K562 (cell line): ENCODE data around the gene EGFR. TPM values are rescaled to one million over a fixed set of nuclear protein-coding genes. Genes with fewer than 3 reads are reported as not detected.

ENCODE experiments used
- ATAC-seq: fragments of 200-7000 bp; cut with Tn5 transposase; 3 replicates; pipeline ENCODE4 v1.9.1; 2020; ENCODE audit warnings: moderate library complexity
- BruUV-seq: library from RNA; stranded (reverse); fragments of 400-500 nt; replicated peaks from 2 replicates; lab custom pipeline; 2021; lab: Mats Ljungman, UMichigan
- CTCF ChIA-PET: fragments of 300-600 bp; formaldehyde crosslinking; extraction: SDS; loops from one replicate; lab custom pipeline; 2021; ENCODE audit warnings: low intra/inter-chr PET ratio; lab: Yijun Ruan, JAX
- POLR2A ChIA-PET: fragments of 300-600, 350-650 bp; sonication (Branson Sonifier 250); formaldehyde crosslinking; extraction: SDS; loops from one replicate; lab custom pipeline; 2021; ENCODE audit warnings: antibody characterized with exemption, inconsistent platforms; lab: Yijun Ruan, JAX
- DNase-seq, 4 experiments: peaks; one replicate each; pipeline versions ENCODE4 v3.0.0 to v3.0.0-alpha.2; 2011 to 2018; ENCODE audit warnings: low spot score in 3 of 4, mixed read lengths in 3 of 4; ENCODE audit errors: extremely low read depth in 1 of 4
- FAIRE-seq: peaks from 2 replicates; lab custom pipeline; 2011; peaks lifted over from hg19 to GRCh38; lab: Jason Lieb, UNC
- H2AFZ ChIP-seq: 2 replicates; pipeline ENCODE4 v1.6.0; 2011; ENCODE audit warnings: low read depth, low read length, control low read depth, inconsistent platforms
- H3K27ac ChIP-seq: fragments of 200-600 bp; 3 replicates; pipeline ENCODE4 v1.8.0; 2011; ENCODE audit warnings: low read depth, mild to moderate bottlenecking, control low read depth, inconsistent platforms, low read length, moderate library complexity, mixed read lengths; ENCODE audit errors: extremely low read depth
- H3K27me3 ChIP-seq, 2 experiments: fragments of 300-600 bp in 1 of 2; 2 replicates in 1 of 2; 3 replicates in 1 of 2; pipeline versions ENCODE4 v1.6.0 to v1.8.0; 2011; ENCODE audit warnings: inconsistent platforms in 2 of 2, low read length in 2 of 2, mild to moderate bottlenecking in 1 of 2, mixed read lengths in 1 of 2, moderate library complexity in 1 of 2; ENCODE audit not compliant: control insufficient read depth in 2 of 2, insufficient read depth in 2 of 2
- H3K36me3 ChIP-seq: fragments of 300-600 bp; 3 replicates; pipeline ENCODE4 v1.8.0; 2011; ENCODE audit warnings: mild to moderate bottlenecking, low read length, inconsistent platforms; ENCODE audit not compliant: control insufficient read depth, insufficient read depth
- H3K4me1 ChIP-seq, 2 experiments: fragments of 200-600 bp in 1 of 2; replicated peaks in 1 of 2; 2 replicates in 1 of 2; 3 replicates in 1 of 2; pipeline versions ENCODE4 v1.5.1 to v1.8.0; 2011; ENCODE audit warnings: inconsistent platforms in 2 of 2, low read length in 2 of 2, mild to moderate bottlenecking in 1 of 2, mixed read lengths in 1 of 2, moderate library complexity in 1 of 2; ENCODE audit not compliant: control insufficient read depth in 2 of 2, insufficient read depth in 2 of 2
- H3K4me2 ChIP-seq: 2 replicates; pipeline ENCODE4 v1.6.1; 2011; ENCODE audit warnings: low read length, control low read depth, inconsistent platforms, mixed read lengths; ENCODE audit not compliant: insufficient read depth
- H3K4me3 ChIP-seq: fragments of 200-600 bp; sonication (generic), shearing (Covaris generic); 2 replicates; pipeline ENCODE4 v1.5.1; 2016; ENCODE audit warnings: control low read depth, inconsistent platforms
- H3K79me2 ChIP-seq: fragments of 200-600 bp; 3 replicates; pipeline ENCODE4 v1.8.0; 2011; ENCODE audit warnings: low read length, inconsistent platforms; ENCODE audit not compliant: control insufficient read depth, insufficient read depth
- H3K9ac ChIP-seq, 2 experiments: 2 replicates each; pipeline versions ENCODE4 v1.6.0 to v1.6.1; 2011; ENCODE audit warnings: low read depth in 2 of 2, low read length in 2 of 2, control low read depth in 1 of 2, inconsistent platforms in 1 of 2, mild to moderate bottlenecking in 1 of 2, mixed read lengths in 1 of 2; ENCODE audit not compliant: insufficient read depth in 1 of 2
- H3K9me1 ChIP-seq: one replicate; pipeline ENCODE4 v1.6.0; 2011; ENCODE audit warnings: inconsistent platforms, mild to moderate bottlenecking, low read length, moderate library complexity; ENCODE audit not compliant: control insufficient read depth, insufficient read depth
- H3K9me3 ChIP-seq: replicated peaks from 2 replicates; pipeline ENCODE4 v1.5.1; 2011; ENCODE audit warnings: low read depth, low read length, inconsistent platforms; ENCODE audit not compliant: control insufficient read depth, insufficient read depth
- H4K20me1 ChIP-seq: replicated peaks from 2 replicates; pipeline ENCODE4 v1.6.1; 2011; ENCODE audit warnings: low read length, inconsistent platforms, mixed read lengths; ENCODE audit not compliant: control insufficient read depth, insufficient read depth
- CHD4 ChIP-seq: fragments of 200-600 bp; sonication (generic); IDR thresholded peaks from 3 replicates; pipeline ENCODE4 v1.6.1; 2012; ENCODE audit warnings: low read depth, mild to moderate bottlenecking, mixed read lengths, low read length, inconsistent platforms; ENCODE audit not compliant: insufficient read depth, insufficient replicate concordance, poor library complexity, severe bottlenecking
- CREBBP ChIP-seq: IDR thresholded peaks from one replicate; pipeline ENCODE4 v1.6.1; 2012; ENCODE audit warnings: low read depth, mild to moderate bottlenecking, control low read depth, inconsistent platforms, low read length
- GABPB2 ChIP-seq: fragments of 250-450 bp; sonication (Bioruptor Pico); conservative IDR thresholded peaks from 2 replicates; pipeline ENCODE4 v1.5.1; 2021; ENCODE audit warnings: mild to moderate bottlenecking
- HMG20A ChIP-seq: fragments of 450-650 bp; formaldehyde crosslinking; conservative IDR thresholded peaks from 2 replicates; pipeline ENCODE4 v1.4.0; 2020; ENCODE audit warnings: mild to moderate bottlenecking, mixed read lengths
- MTA2 ChIP-seq: fragments of 450-650 bp; IDR thresholded peaks from 2 replicates; pipeline ENCODE4 v1.6.1; 2016; ENCODE audit warnings: low read depth
- PHTF2 ChIP-seq: fragments of 250-450 bp; sonication (Bioruptor Pico); IDR thresholded peaks from 2 replicates; pipeline ENCODE4 v1.5.0; 2021; ENCODE audit warnings: mild to moderate bottlenecking
- SRSF3 ChIP-seq: fragments of 200-400 bp; formaldehyde crosslinking; IDR thresholded peaks from 2 replicates; pipeline ENCODE4 v1.6.1; 2016; ENCODE audit warnings: mild to moderate bottlenecking, low read length, moderate library complexity; ENCODE audit not compliant: insufficient read depth
- ZNF23 ChIP-seq: fragments of 250-450 bp; sonication (Bioruptor Pico); IDR thresholded peaks from 2 replicates; pipeline ENCODE4 v1.4.0; 2020; ENCODE audit warnings: mild to moderate bottlenecking
- whole genome bisulfite sequencing: fragments of 100-300 bp; shearing (Covaris generic); methylation state at CpG from one replicate; pipeline ENCODE4 v1.1.6; 2016; ENCODE audit warnings: low coverage, mixed read lengths; ENCODE audit not compliant: insufficient coverage; ENCODE audit errors: missing lambda C conversion rate; 5-methylcytosine and 5-hydroxymethylcytosine counted together
- in situ Hi-C: fragments of 300-500 bp; cut with MboI; formaldehyde crosslinking; loops from 4 replicates; pipeline ENCODE4 v1.15.0; 2018; ENCODE audit warnings: inconsistent platforms, mixed read lengths
- intact Hi-C: fragments of 100-400 bp; cut with micrococcal nuclease; formaldehyde crosslinking; loops from 2 replicates; pipeline ENCODE4 v1.14.2; 2022
- polyA plus RNA-seq, 8 experiments: library from polyadenylated mRNA; depleted of rRNA in 4 of 8; stranded (reverse) in 5 of 8; unstranded in 3 of 8; fragments of >200 nt; fragmentation: Nextera tagmentation in 2 of 8; fragmentation: Illumina TruSeq in 1 of 8; extraction: Ambion mirVana in 2 of 8; extraction: Trizol in 1 of 8; gene quantifications; 2 replicates each; pipeline versions ENCODE4 v1.2.1 to v1.2.3, GENCODE V29; 2011 to 2014; ENCODE audit warnings: inconsistent platforms in 1 of 8, missing spikeins in 1 of 8
- total RNA-seq, 7 experiments: library from RNA; depleted of rRNA in 6 of 7; stranded (reverse); fragments of >200 nt in 6 of 7; fragmentation: Illumina TruSeq in 2 of 7; extraction: Trizol in 2 of 7; gene quantifications; 2 replicates each; pipeline versions ENCODE4 v1.2.1 to v1.2.3, GENCODE V29; 2011 to 2021; ENCODE audit warnings: low replicate concordance in 1 of 7
- TF ChIP-seq, protein P1 (sequence below): fragments of 450-650 bp; IDR thresholded peaks from 2 replicates; pipeline ENCODE4 v1.7.1; 2018; ENCODE audit warnings: mild to moderate bottlenecking, low read depth; ENCODE audit not compliant: partially characterized antibody

Gene EGFR
- total and polyA plus RNA-seq, 9 of the 15 experiments (the other 6 are each of a cell fraction or from before 2014, with no cell fraction given): 0.13 TPM; not detected in 8

- CTCF ChIA-PET: no interaction called here
- Histone ChIP-seq H4K20me1 (no peaks in the 10 kb centered on the region; the same call in 1 of the 2 replicates), H3K27ac (no peak overlapping the region), H3K9me1 (no peaks in the 10 kb centered on the region), H3K9me3 (no peaks in the 10 kb centered on the region), H3K4me2 (no peak overlapping the region), H3K27me3 (peaks cover 2 to 26% of the 10 kb centered on the region in 2 experiments; a peak in 3 of 5 replicates), H3K4me1 (no peaks in the 10 kb centered on the region; a peak in 1 of 5 replicates), H2AFZ (no peak overlapping the region), H3K36me3 (no peaks in the 10 kb centered on the region), H3K4me3 (no peak overlapping the region), H3K9ac (no peak overlapping the region; a peak in 1 of 4 replicates), H3K79me2 (no peaks in the 10 kb centered on the region)
- no peak for ATAC-seq
- POLR2A ChIA-PET: interaction anchor here (0.8 to 1.0 kb wide), 2 partner anchors 9 to 17 kb away, joined by 3 to 5 read pairs; no protein-coding TSS in a partner anchor
- in situ Hi-C loops (no loop called here), intact Hi-C loops (no loop called here)
- no peak for DNase-seq
- 8% methylated on average over 10 of the region's 10 CpGs for WGBS
- no peak for FAIRE-seq
- TF ChIP-seq CHD4 (no peak), MTA2 (no peak), PHTF2 (no peak), ZNF23 (CRISPR knock-in tag) (no peak), HMG20A (no peak), SRSF3 (no peak), GABPB2 (no peak), CREBBP (no peak)
- TF ChIP-seq, protein P1, sequence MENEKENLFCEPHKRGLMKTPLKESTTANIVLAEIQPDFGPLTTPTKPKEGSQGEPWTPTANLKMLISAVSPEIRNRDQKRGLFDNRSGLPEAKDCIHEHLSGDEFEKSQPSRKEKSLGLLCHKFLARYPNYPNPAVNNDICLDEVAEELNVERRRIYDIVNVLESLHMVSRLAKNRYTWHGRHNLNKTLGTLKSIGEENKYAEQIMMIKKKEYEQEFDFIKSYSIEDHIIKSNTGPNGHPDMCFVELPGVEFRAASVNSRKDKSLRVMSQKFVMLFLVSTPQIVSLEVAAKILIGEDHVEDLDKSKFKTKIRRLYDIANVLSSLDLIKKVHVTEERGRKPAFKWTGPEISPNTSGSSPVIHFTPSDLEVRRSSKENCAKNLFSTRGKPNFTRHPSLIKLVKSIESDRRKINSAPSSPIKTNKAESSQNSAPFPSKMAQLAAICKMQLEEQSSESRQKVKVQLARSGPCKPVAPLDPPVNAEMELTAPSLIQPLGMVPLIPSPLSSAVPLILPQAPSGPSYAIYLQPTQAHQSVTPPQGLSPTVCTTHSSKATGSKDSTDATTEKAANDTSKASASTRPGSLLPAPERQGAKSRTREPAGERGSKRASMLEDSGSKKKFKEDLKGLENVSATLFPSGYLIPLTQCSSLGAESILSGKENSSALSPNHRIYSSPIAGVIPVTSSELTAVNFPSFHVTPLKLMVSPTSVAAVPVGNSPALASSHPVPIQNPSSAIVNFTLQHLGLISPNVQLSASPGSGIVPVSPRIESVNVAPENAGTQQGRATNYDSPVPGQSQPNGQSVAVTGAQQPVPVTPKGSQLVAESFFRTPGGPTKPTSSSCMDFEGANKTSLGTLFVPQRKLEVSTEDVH: no peak
- no TSS peak for BruUV-seq
These were observed 229.7 kb downstream of the EGFR start for GRCh38 chr7:55248526-55248925.
